ENCODE measurements around the gene MGLL. TPM values are rescaled to one million over a fixed set of nuclear protein-coding genes. Genes with fewer than 3 reads are reported as not detected.
A peak's percentile ranks its signal among the peaks of the same experiment; 100 is the strongest.

The MGLL gene
- total and polyA plus RNA-seq, 2 donors (not counting 1 experiment from before 2014, with no cell fraction given), result 1.7 to 6.9 TPM

DNA sequence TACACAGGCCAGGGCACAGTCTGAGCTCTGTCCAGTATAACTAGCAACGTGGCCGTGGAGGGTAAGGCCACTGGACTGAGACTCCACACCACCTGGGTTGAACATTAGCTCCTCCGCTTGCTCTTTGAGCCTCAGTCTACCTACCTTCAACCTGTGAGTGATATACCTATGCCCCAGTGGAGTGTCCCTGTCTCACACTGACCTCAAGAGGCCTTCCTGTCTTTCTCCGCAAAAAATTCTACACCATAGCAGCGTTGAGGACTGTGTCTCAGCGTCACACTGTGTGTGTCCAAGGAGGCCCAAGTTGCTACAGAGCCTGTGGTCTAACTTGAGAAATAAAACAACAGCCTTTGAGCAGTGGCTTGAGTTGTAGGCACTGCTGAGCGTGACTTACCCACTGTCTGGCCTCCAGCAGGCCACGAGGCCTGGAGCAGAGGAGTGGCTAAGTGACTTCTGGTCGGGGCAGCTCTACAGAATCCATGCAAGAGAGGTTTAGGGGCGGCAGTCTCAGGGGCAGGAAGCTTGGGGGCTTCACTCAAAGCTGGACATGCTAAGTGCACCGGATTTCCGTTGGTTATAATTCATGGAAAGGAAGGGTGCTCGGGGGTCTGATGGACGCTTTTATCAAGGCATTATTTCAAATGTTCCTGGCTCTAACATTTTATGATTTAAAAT, 2.0 kb upstream of the MGLL start:
- Histone ChIP-seq H3K4me3 (ENCODE audit: control extremely low read depth in 1 of 5, extremely low read depth in 1 of 5, insufficient read depth in 1 of 5, low read depth in 2 of 5, low read length in 4 of 5) (no peak overlapping the region), H3K4me2 (replicated peaks; ENCODE audit: low read depth, low read length, poor library complexity, severe bottlenecking) (no peak overlapping the region), H3K4me1 (ENCODE audit: control insufficient read depth in 2 of 2, insufficient read depth in 2 of 2, low read length in 2 of 2) (peaks cover 14 to 21% of the 10 kb centered on the region in 2 donors), H4K20me1 (ENCODE audit: control insufficient read depth, insufficient read depth, low read length, poor library complexity, severe bottlenecking) (no peaks in the 10 kb centered on the region), H3K27me3 (replicated peaks in 1 of 4; ENCODE audit: control extremely low read depth in 1 of 4, control insufficient read depth in 3 of 4, insufficient read depth in 4 of 4, low read length in 3 of 4) (peaks cover 0 to 19% (median 6%) of the 10 kb centered on the region in 4 experiments), H3K36me3 (replicated peaks in 1 of 2; ENCODE audit: control extremely low read depth in 1 of 2, control insufficient read depth in 1 of 2, extremely low read depth in 1 of 2, insufficient read depth in 2 of 2, low read length in 1 of 2) (no peaks in the 10 kb centered on the region), H3K27ac (ENCODE audit: low read length in 2 of 2) (no peak overlapping the region), H3K9me3 (ENCODE audit: control extremely low read depth in 1 of 3, control insufficient read depth in 2 of 3, insufficient read depth in 1 of 3, low read length in 2 of 3) (peaks cover 2 to 10% (median 7%) of the 10 kb centered on the region in 3 donors), H3K79me2 (ENCODE audit: control insufficient read depth, insufficient read depth, low read length) (no peaks in the 10 kb centered on the region), H3K9ac (ENCODE audit: low read length) (no peak overlapping the region), H2AFZ (ENCODE audit: insufficient read depth, low read depth, low read length, poor library complexity, severe bottlenecking) (no peak overlapping the region)
- intact Hi-C loops (cut with micrococcal nuclease), result loop anchor here (5.0 kb wide), 2 partner anchors 72 to 127 kb away; no protein-coding TSS in a partner anchor
- WGBS (ENCODE audit: insufficient coverage), result 96% methylated on average over 8 of the region's 14 CpGs
- Mint-ChIP-seq H3K4me1 (peaks cover 21% of the 10 kb centered on the region), H3K27ac (no peak overlapping the region), H3K27me3 (peaks cover 17% of the 10 kb centered on the region), H3K4me3 (peak overlapping the region; percentile 67), H3K9me3 (ENCODE audit: insufficient read depth) (peaks cover 4% of the 10 kb centered on the region)
- ChIA-PET CTCF (interaction anchor here (1.0 kb wide), 1 partner anchor 9 kb away, joined by 3 read pairs; no protein-coding TSS in a partner anchor), POLR2A (interaction anchor here (0.7 kb wide), 1 partner anchor 14 kb away, joined by 3 read pairs; no protein-coding TSS in a partner anchor)
- ATAC-seq (ENCODE audit: low read depth) (no peak), DNase-seq (no peak)
- no peak for TF ChIP-seq EZH2 (IDR thresholded peaks at IDR 0.05; ENCODE audit: borderline replicate concordance, insufficient read depth, low read depth, low read length, poor library complexity, severe bottlenecking)
- TF ChIP-seq, protein P1, sequence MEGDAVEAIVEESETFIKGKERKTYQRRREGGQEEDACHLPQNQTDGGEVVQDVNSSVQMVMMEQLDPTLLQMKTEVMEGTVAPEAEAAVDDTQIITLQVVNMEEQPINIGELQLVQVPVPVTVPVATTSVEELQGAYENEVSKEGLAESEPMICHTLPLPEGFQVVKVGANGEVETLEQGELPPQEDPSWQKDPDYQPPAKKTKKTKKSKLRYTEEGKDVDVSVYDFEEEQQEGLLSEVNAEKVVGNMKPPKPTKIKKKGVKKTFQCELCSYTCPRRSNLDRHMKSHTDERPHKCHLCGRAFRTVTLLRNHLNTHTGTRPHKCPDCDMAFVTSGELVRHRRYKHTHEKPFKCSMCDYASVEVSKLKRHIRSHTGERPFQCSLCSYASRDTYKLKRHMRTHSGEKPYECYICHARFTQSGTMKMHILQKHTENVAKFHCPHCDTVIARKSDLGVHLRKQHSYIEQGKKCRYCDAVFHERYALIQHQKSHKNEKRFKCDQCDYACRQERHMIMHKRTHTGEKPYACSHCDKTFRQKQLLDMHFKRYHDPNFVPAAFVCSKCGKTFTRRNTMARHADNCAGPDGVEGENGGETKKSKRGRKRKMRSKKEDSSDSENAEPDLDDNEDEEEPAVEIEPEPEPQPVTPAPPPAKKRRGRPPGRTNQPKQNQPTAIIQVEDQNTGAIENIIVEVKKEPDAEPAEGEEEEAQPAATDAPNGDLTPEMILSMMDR (IDR thresholded peaks at IDR 0.05), result no peak

DNA sequence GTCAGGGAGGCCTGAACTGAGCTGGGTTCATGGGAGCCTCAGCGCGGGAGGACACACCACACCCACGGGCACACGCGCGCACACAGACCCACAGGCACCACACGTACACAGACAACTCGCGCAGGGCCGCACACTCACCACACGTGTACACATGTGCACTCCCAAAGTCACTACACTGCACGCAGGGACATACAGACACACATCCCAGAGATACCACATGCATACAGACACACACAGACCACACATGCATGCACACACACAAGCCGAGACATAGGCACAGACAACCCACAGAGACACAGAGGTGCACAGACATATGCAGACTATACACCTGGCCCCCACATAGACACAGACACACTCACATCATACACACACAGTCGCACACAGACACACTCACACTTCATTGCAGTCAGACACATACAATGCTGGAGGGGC, 1.1 kb upstream of the MGLL start:
- TF ChIP-seq EZH2 (IDR thresholded peaks at IDR 0.05; ENCODE audit: borderline replicate concordance, insufficient read depth, low read depth, low read length, poor library complexity, severe bottlenecking), result no peak
- TF ChIP-seq, protein P1 (IDR thresholded peaks at IDR 0.05), result no peak
- H3K9me3 Mint-ChIP-seq (ENCODE audit: insufficient read depth), result no peaks in the 10 kb centered on the region

More for the DNA sequence above, 1.1 kb upstream of the MGLL start:
- no peak for DNase-seq
- H3K4me3 ChIP-seq (ENCODE audit: control extremely low read depth in 1 of 5, extremely low read depth in 1 of 5, insufficient read depth in 1 of 5, low read depth in 2 of 5, low read length in 4 of 5), result peak overlapping the region in 3 of 5 experiments; percentile 8 to 13 (median 9)
- intact Hi-C loops (cut with micrococcal nuclease), result loop anchor here (5.0 kb wide), 2 partner anchors 71 to 126 kb away; no protein-coding TSS in a partner anchor
- CTCF ChIA-PET, result interaction anchor here (0.7 to 1.0 kb wide), 4 partner anchors 9 to 136 kb away, joined by 3 to 4 read pairs (median 3); no protein-coding TSS in a partner anchor
- peak overlapping the region; percentile 3 for H2AFZ ChIP-seq (ENCODE audit: insufficient read depth, low read depth, low read length, poor library complexity, severe bottlenecking)
- H3K4me1 ChIP-seq (ENCODE audit: control insufficient read depth in 2 of 2, insufficient read depth in 2 of 2, low read length in 2 of 2), result peaks cover 14 to 21% of the 10 kb centered on the region in 2 donors
- no peaks in the 10 kb centered on the region for H4K20me1 ChIP-seq (ENCODE audit: control insufficient read depth, insufficient read depth, low read length, poor library complexity, severe bottlenecking)
- no peak for ATAC-seq (ENCODE audit: low read depth)
- H3K27ac ChIP-seq (ENCODE audit: low read length in 2 of 2), result no peak overlapping the region
- Mint-ChIP-seq H3K27me3 (peaks cover 17% of the 10 kb centered on the region), H3K27ac (no peak overlapping the region), H3K4me1 (peaks cover 21% of the 10 kb centered on the region), H3K4me3 (peak overlapping the region; percentile 82)
- WGBS (ENCODE audit: insufficient coverage), result 21% methylated on average over 14 of the region's 14 CpGs
- POLR2A ChIA-PET, result interaction anchor here (1.7 kb wide), 1 partner anchor 11 kb away, joined by 5 read pairs; no protein-coding TSS in a partner anchor
- H3K9ac ChIP-seq (ENCODE audit: low read length), result no peak overlapping the region
- H3K4me2 ChIP-seq (replicated peaks; ENCODE audit: low read depth, low read length, poor library complexity, severe bottlenecking), result peak overlapping the region; percentile 75
- no peaks in the 10 kb centered on the region for H3K36me3 ChIP-seq (replicated peaks in 1 of 2; ENCODE audit: control extremely low read depth in 1 of 2, control insufficient read depth in 1 of 2, extremely low read depth in 1 of 2, insufficient read depth in 2 of 2, low read length in 1 of 2)
- no peaks in the 10 kb centered on the region for H3K79me2 ChIP-seq (ENCODE audit: control insufficient read depth, insufficient read depth, low read length)
- H3K27me3 ChIP-seq (replicated peaks in 1 of 4; ENCODE audit: control extremely low read depth in 1 of 4, control insufficient read depth in 3 of 4, insufficient read depth in 4 of 4, low read length in 3 of 4), result peaks cover 0 to 19% (median 6%) of the 10 kb centered on the region in 4 experiments
- peaks cover 2 to 6% (median 4%) of the 10 kb centered on the region in 3 donors for H3K9me3 ChIP-seq (ENCODE audit: control extremely low read depth in 1 of 3, control insufficient read depth in 2 of 3, insufficient read depth in 1 of 3, low read length in 2 of 3)
